GM12801 (cell line): ENCODE results near the gene CEMIP.

Experiments used
- CTCF ChIP-seq: IDR thresholded peaks from one replicate; pipeline ENCODE4 v1.5.1; 2011; ENCODE audit warnings: control low read depth; ENCODE audit not compliant: insufficient read length; ENCODE audit errors: extremely low read depth

The CEMIP gene

DNA sequence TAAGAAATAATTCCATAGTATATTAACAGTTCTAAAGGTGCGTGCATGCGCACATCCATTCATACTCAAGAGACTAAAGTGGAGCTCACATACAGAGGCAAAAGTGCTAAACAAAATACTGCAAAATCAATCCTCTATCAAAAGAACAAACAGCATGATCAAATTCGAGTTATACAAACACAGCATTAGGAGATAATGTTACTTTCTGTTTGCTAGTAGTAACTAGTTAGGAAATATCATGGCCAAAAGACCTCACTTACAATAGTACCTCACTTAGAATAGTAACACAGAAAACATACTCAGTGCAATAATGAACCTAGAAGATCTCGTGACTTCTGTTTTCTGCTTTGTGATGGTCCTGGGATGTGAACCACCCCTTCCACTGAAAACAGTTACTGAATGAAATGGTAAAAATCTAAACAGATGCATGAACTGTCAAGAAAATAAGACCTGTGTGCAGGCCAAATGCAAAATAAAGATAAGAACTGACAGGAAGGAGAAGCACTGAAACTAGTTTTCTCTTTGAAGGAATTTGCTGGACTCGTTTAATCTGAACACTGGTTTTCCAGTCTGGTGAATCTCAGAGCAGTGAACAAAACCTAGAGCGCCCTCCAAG is 20.9 kb upstream of the CEMIP start:
- TF ChIP-seq CTCF: no peak

DNA sequence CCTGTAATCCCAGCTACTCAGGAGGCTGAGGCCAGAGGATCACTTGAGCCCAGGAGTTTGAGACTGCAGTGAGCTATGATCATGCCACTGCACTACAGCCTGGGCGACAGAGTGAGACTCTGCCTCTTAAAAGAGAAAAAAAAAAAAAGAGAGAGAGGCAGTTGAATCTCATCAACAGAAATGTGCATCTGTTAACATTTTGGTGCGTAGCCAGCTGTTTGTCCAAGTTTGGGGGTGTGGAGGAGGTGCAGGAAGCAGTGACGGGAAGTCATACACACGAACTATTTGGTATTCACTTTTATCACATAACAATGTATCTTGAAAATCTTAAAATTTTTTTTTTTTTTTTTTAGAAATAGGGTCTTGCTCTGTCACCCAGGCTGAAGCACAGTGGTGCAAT is 18.2 kb upstream of the CEMIP start:
- TF ChIP-seq CTCF: no peak

DNA sequence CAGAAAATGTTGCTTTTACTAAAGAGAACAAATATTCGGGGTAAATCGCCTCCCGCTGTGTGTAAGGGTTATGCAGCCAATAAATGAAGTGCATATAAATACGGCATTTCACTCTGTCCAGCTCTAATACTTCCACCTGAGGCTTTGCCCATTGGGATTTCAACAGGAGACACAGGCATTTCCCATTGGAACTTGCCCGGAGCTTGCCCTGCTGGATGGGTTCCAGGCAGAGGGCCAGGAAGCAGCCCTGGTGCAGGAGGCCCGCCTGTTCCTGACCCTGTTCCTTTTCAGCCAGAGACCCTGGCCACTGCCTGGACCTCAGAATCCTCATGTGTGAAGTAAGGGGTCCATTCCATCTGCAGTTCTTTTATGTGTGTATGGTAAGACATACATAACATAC is 17.4 kb upstream of the CEMIP start:
- no peak for TF ChIP-seq CTCF

DNA sequence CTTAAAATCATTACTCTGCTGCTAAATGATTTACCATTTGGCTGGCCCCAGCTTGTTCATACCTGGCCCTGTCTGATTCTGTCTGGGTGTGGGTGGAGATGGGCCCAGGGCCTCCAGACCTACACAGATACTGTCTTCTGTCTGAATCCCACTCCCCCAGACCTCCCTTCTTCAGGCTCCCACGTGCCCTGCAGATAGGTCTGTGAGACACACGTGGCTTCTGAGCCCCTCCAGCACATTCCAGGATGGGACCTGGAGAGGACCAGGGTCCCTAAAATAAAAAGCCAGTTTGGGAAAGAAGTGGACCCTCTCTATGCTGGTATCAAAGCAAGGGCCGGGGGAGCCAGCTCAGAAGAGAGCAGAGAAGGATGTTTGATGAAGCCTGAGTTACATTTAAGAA is 14.6 kb upstream of the CEMIP start:
- TF ChIP-seq CTCF: no peak

DNA sequence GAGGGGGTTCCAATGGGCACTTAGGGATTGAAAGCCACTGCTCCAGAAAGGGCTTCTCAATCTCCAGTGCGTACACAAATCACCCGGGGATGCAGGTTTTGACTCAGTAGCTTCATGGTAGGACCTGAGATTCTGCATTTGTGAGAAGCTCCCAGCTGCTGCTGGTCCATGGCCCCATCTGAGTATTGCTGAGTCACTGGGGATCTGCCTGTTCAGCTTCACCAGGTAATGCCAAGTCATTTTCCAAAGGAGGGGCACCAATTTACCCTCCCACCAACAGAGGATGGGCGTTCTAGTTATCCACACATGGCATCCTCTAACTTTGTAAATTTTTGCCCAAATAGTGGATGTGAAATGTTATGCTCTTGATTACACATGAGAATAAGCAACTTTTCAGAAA is 12.9 kb upstream of the CEMIP start:
- TF ChIP-seq CTCF: no peak

DNA sequence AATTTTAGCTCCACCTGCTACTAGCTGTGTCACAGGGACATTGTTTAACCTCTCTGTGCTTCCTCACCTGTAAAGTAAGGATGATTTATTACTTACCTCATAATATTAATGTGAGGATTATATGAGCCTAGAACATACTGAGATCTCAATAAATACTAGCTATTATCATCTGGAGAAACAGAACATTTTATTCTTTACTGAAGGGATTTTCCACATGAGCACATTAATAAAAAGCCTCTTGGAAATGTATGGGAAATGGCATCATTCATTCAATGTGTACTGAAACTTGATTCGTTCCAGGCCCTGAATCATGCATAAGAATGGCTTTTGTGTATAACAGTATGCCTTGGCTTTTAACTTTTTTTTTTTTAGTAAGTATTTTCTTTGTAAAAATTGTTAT is 11.0 kb upstream of the CEMIP start:
- no peak for TF ChIP-seq CTCF

- TF ChIP-seq CTCF: no peak
These were observed 9.9 kb upstream of the CEMIP start for GRCh38 chr15:80769153-80769828.
